Spleen (tissue), 7 donors: ENCODE data around the gene APOE.

ENCODE experiments used
- POLR2A ChIP-seq, 3 donors: fragments of 450-650 bp; IDR thresholded peaks; one replicate each; pipeline ENCODE4 v1.5.1; 2017; ENCODE audit warnings: antibody characterized with exemption in 3 of 3, mild to moderate bottlenecking in 1 of 3
- POLR2AphosphoS5 ChIP-seq, 3 donors: sonication (generic); formaldehyde crosslinking; IDR thresholded peaks; one replicate each; pipeline ENCODE4 v1.5.1; 2017; ENCODE audit warnings: antibody characterized with exemption in 3 of 3
- TF ChIP-seq, protein P1 (sequence below), 11 experiments: fragments of 200-600 bp in 7 of 11; fragments of 450-650 bp in 4 of 11; sonication (generic) in 4 of 11; IDR thresholded peaks in 8 of 11; conservative IDR thresholded peaks in 3 of 11; 1 replicate in 7 of 11; 2 replicates in 4 of 11; pipeline versions ENCODE4 v1.4.0 to v1.8.0; 2016 to 2021; ENCODE audit warnings: antibody characterized with exemption in 11 of 11, inconsistent platforms in 4 of 11, mild to moderate bottlenecking in 1 of 11
- donor health status: DM: no; HTN: no; CAD: no; lungs with moderate emphysema.
- donor health status: DM: no; HTN: no; CAD: no.
- donor health status: DM: no; HTN: no; CAD: no.

DNA sequence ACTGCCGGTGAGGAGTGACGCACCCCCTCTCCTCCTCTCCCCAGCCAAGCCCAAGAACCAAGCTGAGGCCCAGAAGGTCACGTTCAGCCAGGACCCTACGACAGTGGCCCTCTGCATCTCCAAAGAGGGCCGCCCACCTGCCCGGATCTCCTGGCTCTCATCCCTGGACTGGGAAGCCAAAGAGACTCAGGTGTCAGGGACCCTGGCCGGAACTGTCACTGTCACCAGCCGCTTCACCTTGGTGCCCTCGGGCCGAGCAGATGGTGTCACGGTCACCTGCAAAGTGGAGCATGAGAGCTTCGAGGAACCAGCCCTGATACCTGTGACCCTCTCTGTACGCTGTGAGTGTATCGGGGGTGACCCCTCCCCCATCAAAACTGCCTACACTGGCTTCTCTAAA, 33.8 kb upstream of the APOE start:
- TF ChIP-seq, protein P1, sequence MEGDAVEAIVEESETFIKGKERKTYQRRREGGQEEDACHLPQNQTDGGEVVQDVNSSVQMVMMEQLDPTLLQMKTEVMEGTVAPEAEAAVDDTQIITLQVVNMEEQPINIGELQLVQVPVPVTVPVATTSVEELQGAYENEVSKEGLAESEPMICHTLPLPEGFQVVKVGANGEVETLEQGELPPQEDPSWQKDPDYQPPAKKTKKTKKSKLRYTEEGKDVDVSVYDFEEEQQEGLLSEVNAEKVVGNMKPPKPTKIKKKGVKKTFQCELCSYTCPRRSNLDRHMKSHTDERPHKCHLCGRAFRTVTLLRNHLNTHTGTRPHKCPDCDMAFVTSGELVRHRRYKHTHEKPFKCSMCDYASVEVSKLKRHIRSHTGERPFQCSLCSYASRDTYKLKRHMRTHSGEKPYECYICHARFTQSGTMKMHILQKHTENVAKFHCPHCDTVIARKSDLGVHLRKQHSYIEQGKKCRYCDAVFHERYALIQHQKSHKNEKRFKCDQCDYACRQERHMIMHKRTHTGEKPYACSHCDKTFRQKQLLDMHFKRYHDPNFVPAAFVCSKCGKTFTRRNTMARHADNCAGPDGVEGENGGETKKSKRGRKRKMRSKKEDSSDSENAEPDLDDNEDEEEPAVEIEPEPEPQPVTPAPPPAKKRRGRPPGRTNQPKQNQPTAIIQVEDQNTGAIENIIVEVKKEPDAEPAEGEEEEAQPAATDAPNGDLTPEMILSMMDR (IDR thresholded peaks at IDR 0.05 in 8 of 11, conservative IDR thresholded peaks at IDR 0.05 in 3 of 11), result no peak
- no peak for TF ChIP-seq POLR2A (IDR thresholded peaks at IDR 0.05)
- TF ChIP-seq POLR2AphosphoS5 (IDR thresholded peaks at IDR 0.05), result peak in 1 of 3 donors; percentile 40
